ENCODE results near the gene TMED4.

GRCh38 chr7:44555350-44555749, 26.7 kb downstream of the TMED4 start:
- TF ChIP-seq POLR2AphosphoS5 (IDR thresholded peaks at IDR 0.05; ENCODE audit: low read depth) (no peak), CTCF (conservative IDR thresholded peaks at IDR 0.05; ENCODE audit: low read depth in 2 of 2) (no peak), EZH2phosphoT487 (IDR thresholded peaks at IDR 0.05; ENCODE audit: unreplicated experiment) (no peak), EZH2 (IDR thresholded peaks at IDR 0.05; ENCODE audit: low read depth, unreplicated experiment) (no peak), REST (IDR thresholded peaks at IDR 0.05; ENCODE audit: unreplicated experiment) (no peak), CREB1 (CRISPR knock-in tag; IDR thresholded peaks at IDR 0.05; ENCODE audit: low read depth) (no peak), ZNF114 (CRISPR knock-in tag; IDR thresholded peaks at IDR 0.05) (no peak), NANOG (IDR thresholded peaks at IDR 0.05; ENCODE audit: borderline replicate concordance) (no peak), ETS1 (IDR thresholded peaks at IDR 0.05) (no peak)
